ENCODE measurements around the gene GRPEL2.
A peak's percentile ranks its signal among the peaks of the same experiment; 100 is the strongest.

Gene GRPEL2

DNA sequence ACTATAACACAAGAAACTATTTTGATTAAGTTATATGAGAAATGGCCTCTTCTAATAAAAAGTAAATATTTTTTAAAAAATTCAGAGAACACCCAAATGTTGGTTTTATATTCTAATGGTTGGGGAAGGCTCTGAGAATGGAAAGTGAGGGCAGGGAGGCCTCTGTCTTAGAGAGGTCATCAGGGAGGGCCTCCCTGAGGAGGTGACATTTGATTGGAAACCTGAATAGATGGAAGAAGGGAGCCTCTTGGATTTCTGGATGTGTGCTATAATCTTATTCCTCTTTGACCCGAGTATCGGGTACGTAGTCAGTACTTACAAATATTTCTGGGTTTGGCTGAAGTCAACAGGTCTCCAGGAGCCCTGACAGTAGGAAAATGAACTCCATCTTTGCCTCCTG is 26.1 kb upstream of the GRPEL2 start:
- no peak for DNase-seq (ENCODE audit: low read depth, low spot score)

DNA sequence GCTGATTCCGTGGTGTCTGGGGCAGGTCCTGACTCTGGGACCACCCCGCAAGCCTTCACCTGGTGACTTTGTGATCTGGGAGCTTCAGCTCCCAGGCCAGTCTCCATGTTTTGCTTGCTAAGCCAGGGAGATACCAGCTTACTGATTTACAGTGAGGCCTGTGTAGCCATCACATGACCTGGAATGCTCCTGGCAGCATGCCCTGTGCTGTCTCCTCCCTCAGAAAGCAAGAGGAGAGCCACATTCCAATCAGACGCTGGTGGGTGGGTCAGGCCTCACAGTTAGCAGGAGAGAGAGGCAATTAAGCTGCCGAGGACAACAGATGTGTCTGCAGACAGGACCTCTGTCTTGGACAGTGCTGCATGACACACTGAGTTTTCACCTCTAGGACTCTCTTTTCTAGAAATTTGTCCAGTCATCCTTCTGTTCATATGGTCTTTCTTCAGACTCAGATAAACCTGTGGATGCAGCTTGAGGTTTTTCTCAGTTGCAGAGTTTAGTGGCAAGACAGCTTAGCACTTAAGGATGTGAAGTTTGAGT is 24.4 kb upstream of the GRPEL2 start:
- DNase-seq (ENCODE audit: low read depth, low spot score) = peak; percentile 89

DNA sequence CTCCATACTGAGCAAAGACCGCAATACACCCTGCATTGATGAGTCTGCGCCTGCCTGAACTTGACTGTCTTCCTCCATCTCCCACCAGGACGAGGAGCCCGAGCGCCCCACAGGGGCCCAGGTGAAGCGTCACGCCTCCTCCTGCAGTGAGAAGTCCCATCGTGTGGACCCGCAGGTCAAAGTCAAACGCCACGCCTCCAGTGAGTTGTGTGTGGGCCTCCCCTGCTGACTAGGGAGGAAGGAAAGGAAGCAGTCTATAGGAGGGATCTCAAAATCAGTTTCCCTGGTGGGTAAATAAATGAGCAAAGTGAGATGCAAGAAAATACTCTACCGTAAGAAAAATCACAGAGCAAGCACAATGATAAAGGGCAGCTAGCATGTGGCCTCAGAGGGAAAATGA is 22.8 kb upstream of the GRPEL2 start:
- DNase-seq (ENCODE audit: low read depth, low spot score) = no peak

DNA sequence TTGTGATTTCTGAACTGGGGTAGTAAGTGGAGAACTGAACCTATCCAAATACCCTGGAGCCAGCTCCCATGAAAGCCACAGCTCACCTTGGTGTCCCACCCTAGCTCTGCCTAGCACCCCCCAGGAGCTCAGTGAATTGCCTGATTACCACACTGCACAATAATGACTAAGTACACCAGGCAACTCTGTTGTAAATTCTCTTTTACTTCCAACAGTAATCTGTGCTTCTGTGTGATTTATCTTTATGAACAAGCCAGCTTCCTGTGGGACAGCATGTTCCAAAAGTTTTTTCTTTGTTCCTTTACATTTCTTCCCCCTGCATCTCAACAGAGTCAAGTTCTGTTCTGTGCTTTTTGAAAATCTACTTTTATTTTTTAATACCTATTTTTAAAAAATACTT is 22.1 kb upstream of the GRPEL2 start:
- no peak for DNase-seq (ENCODE audit: low read depth, low spot score)

DNA sequence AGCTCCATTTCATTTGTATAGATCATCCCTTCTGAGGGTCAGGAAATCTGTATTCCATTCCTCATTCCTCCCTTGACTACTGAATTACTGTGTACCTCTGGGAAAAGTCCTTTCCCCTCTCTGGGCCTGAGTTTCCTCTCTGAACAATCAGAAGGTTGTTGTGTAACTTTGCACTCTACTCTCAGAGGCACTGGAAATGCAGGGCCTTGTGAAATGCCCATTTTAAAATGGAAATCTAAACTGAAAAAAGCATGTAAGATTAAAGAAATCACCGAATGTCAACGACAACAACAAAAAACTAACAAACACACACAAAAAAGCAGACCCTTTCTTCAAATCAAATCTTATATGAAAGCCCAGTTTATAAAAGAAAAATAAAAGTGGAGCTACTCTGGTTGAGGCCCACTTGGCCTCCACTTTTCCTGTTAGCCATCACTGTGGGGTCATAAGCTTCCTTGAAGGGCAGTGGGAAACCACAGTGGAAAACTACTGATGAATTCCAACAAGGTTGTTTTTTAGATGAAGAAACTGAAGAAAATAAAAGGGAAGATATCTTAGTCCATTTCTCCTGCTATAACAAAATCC is 21.6 kb upstream of the GRPEL2 start:
- no peak for DNase-seq (ENCODE audit: low read depth, low spot score)

DNA sequence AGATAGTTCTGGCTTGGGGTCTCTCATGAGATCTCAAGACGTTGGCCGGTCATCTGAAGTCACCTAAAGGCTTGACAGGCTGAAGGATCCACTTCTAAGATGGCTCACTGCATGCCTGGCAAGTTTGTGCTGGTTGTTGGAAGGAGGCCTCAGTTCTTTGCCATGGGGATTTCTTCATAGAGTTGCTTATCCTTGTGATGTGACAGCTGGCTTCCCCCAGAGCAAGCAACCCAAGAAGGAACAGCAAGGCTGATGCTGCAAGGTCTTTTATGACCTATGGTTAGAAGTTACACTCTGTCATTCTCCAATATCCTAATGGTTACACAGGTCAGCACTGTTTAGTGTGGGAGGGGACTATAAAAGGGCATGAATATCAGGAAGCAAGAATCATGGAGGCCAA is 20.7 kb upstream of the GRPEL2 start:
- DNase-seq (ENCODE audit: low read depth, low spot score) = no peak

DNA sequence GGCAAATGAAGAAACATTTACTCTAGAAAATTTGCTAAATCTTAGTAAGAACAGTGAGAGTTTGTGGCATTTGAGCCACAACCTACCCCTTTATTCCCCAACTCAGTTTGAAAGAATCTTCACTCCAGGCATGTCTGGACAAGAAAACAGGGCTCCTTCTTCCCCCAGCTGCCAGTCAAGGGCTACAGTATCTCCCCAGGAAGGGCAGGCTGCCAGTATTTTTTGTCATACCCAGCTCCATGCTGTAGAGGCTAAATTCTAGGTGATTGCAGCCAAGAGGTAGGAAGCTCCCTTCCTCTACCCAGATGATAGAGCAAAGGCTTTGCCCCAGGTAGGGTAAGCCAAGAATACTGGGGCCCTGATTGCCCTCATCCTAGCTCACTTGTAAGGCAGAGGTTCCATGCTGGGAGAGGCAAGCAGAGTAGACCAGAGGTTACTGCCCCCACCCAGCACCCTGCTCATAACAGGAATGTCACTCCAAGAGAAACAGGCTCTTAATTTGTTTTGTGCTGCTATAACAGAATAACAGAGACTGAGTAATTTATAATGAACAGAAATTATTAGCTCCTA is 20.0 kb upstream of the GRPEL2 start:
- DNase-seq (ENCODE audit: low read depth, low spot score) = no peak

DNA sequence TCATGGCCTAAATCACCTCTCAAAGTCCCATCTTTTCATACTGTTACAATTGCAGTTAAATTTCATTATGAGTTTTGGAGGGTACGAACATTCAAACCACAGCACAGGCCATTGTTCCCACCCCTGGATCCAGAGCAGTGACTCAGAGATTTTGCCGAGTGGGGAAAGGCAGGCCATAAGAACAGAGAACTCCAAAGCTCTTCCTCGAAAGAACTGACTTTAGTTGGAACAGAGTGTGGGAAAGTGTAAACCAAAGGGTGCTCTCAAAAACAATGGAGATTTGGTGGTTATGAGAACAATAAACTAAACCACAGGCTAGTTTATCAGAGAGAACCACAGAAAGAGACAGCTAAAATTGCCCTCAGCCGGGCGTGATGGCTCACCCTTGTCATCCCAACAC is 19.4 kb upstream of the GRPEL2 start:
- no peak for DNase-seq (ENCODE audit: low read depth, low spot score)

DNA sequence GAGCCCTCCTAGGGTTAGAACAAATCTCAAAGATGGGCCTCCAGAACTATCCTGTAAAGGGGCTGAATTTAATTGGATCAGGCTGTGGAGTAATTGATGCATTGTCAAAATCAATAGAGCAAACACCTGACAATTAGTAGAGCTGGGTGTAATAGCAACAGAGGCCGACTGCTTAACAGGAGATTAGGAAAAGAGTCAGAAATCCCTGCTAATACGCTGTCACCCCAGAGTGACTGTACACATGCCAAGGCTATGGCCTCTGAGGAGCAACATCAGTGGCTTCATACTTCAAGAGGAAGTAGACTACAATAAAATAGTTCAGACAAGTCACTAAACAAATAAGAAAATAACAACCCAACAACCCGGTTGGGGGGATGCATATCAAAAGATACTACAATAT is 18.7 kb upstream of the GRPEL2 start:
- DNase-seq (ENCODE audit: low read depth, low spot score) = no peak

DNA sequence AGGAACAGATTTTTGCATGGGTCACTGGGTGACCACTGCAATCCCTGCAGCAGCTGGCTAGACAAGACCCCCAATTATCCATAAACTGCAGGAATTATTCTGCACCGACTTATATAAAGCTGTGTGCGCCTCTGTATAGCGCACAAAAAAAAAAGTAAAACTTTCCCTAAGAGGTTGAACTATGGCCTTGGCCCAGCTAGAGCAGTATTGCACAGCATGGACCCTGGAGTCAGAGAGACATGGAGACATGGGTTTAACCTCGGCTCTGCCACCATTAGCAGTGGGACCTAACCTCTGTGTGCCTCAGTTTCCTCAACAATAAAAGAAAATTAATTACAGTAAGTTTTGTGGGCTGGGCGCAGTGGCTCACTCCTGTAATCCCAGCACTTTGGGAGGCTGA is 17.1 kb upstream of the GRPEL2 start:
- no peak for DNase-seq (ENCODE audit: low read depth, low spot score)

DNA sequence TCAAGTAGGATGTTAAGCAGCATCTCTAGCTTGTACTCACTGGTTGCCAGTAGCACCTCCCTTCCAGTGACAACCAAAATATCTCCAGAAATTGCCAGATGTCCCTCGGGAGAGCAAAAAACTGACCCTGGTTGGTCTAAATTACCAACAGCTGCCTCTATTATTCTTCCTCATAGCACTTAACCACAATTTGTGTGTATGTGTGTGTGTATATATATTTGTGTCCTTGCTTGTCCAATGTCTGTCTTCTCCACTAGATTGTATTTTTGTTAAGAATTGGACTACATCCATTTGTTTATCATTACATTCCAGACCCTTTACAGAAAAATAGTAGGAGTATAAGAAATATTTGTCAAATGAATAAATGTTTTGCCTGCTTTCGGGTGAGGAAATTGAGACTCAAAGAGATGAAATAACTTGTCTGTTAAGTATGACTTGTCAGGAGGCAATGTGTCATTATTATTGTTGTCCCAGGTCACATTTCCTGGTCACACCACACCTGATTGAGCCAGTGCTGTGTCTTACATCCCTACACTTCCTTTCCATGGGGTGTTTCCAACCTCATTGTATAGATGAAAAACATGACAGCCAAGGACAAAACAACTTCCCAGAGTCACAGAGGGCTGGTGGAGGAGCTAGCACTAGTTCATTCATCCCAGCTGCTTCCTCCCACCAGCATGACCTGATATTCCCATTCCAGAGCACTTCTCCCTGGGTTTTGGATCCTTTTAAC is 11.4 kb upstream of the GRPEL2 start:
- no peak for DNase-seq (ENCODE audit: low read depth, low spot score)

DNA sequence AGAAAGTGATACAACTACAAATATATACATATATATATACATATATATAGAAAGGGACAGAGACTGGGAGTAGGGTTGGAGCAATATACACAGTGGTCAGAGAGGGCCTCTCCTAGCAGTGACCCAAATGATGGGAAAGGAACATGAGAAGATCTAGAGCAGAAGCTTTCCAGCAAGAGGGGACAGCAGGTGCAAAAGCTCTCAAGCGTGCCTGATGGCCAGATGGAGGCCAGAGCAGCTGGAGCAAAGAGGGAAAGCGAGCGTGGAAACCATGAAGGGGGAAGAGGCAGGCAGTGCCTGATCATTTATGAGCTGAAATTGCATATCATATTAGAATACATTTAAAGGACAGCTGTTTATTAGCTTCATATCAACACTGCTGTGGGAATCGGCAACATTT is 7.6 kb upstream of the GRPEL2 start:
- DNase-seq (ENCODE audit: low read depth, low spot score) = no peak

DNA sequence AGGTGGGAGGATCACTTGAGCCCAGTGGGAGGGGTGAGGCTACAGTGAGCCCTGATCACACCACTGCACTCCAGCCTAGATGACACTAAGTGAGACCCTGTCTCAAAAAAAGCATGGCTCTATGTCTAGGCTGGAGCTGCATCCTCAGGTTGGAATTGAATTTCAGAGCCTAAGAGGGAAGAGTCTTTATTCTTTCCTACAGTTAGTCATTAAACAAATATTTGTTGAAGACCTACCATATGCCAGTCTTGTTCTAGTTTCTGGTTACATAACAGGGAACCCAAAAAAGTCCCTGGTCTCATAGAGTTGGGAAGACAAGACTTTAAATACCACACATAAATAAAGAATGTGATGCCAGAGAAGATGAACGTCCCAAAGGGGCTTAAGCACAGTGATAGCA is 6.9 kb upstream of the GRPEL2 start:
- no peak for DNase-seq (ENCODE audit: low read depth, low spot score)

DNA sequence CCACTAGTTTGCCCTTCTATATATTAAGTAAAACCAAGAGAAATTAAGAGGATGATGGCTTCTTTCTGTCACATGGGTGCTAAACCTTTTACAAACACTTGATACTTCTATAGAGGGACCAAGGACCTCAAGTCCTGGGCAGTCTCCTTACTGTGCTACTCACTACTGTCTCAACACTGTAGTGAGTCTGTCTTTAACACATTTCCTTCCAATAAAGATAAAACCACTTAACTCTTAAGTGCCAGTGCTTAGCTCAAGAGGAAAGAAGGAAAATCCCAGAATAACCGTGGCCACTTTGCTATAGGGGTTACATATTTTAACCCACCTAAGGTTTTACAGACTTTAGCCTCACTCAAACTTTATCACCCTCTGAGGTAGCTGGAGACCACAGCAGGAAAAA is 4.4 kb upstream of the GRPEL2 start:
- no peak for DNase-seq (ENCODE audit: low read depth, low spot score)

DNA sequence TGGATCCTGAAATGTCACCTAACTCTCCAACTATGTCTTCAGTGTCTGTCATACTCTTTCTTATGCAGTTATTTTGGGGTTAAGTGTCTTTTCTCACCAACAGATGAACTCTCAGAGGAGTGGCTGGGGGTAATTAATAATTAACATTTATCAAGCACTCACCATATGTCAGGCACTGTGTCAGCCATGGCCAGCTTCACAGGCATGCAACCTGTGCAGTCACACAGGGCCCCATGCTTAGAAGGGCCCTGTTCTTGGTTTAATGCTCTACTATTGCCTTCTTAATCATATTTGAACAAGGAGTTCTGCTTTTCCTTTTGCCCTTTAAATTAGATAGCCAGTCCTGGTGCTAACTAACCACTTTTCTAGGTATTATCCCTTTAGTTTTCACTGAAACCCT is 3.4 kb upstream of the GRPEL2 start:
- DNase-seq (ENCODE audit: low read depth, low spot score) = no peak

DNA sequence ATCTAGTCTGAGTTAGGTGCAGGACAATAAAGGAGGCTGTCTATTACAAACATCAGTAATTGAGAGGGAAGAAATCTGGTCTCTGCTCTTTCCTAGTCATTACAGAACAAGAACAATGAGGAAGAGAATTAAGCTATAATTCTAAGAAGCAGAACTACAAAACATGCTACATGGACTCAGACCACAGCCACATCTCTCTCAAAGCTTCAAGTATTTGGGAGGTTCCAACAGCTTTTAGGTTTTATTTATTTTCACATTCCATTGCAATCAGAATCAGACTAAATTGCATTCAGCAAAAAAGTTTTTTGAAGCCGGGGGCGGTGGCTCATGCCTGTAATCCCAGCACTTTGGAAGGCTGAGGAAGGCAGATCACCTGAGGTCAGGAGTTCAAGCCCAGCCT is 1.1 kb upstream of the GRPEL2 start:
- no peak for DNase-seq (ENCODE audit: low read depth, low spot score)

DNA sequence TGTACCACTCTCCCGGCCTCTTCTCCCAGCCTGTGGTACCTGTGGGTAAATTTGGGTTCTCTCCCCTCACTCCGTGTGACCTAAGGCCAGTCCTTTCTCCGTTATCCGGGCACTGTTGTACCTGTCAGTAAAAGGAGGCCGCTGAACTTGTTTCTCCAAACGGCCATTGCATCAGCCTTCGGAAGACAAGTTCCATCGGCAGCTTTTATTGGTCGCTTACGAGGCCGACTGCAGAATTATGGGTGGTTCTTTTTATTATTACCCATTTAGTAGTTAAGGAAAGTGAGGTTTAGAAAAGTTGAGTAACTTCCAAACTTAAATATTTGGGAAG is 558 bp downstream of the GRPEL2 start:
- DNase-seq (ENCODE audit: low read depth, low spot score) = no peak

DNA sequence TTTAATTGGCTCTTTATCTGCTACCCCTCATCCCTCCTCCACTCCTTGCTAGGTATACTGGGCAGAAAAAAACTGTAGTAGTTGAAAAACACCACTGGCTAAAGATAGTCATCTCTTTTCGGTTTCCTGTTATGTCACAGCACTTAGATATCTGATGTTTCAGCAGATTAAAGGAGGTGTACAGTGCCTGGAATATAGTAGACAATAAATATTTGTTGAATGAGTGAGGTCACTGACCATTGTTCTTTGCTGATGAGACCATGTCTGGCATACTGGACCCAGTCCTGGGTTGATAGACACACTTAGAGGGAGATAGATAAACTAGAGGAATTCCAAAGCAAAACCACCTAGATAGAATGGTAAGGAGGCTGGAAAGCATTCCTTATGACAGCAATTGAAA is 3.2 kb downstream of the GRPEL2 start:
- DNase-seq (ENCODE audit: low read depth, low spot score) = no peak

DNA sequence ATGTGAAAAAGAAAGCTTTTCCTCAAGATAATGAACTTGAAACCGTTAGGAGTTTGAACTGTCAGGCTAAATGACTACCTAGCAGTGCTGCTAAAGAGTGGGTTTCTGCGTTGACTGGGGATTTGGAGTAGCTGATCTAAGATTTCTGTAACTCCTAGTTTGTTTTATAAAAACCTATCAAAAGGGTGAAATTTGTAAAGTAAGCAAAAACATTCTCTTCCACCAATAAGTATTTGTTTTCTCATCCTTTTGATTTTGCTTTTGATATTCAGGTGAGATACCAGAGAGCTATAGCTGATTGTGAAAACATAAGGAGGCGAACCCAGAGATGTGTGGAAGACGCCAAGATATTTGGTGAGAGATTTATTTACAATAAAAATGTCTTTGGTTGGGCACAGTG is 4.1 kb downstream of the GRPEL2 start:
- no peak for DNase-seq (ENCODE audit: low read depth, low spot score)

DNA sequence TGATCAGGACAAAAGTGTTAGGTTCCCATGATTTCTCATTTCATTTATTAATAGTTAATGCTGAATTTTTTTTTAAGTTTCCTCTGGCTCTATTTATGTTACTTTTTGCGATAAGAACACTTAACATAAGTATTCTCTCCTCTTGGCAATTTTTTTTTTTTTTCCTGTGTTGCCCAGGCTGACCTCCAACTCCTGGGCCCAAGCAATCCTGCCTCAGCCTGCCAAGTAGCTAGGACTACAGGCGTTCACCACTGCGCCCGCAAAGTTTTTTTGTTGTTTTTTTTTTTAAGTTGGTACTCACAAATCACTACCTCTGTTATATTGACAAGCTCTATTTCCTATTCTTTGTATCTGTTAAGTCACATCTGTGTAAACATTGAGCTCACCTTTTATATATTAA is 6.9 kb downstream of the GRPEL2 start:
- no peak for DNase-seq (ENCODE audit: low read depth, low spot score)

DNA sequence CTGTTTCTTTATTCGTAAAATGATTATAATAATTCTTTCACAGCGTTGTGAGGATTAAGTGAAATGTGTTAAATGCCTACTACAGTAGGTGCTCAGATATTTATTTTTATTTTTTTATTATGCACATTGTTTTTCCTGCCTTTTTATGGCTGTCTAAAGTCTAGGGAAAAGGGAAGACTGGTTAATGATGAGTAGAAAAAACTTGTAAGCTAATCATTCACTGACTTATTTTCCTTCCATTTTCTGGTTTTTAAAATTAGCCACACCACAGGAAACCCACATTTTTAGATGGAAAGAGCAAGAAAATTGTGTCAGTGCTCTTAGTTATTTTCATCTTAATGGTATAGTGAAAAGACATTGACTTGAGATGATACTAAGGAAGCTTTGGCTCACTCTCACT is 8.6 kb downstream of the GRPEL2 start:
- DNase-seq (ENCODE audit: low read depth, low spot score) = no peak

DNA sequence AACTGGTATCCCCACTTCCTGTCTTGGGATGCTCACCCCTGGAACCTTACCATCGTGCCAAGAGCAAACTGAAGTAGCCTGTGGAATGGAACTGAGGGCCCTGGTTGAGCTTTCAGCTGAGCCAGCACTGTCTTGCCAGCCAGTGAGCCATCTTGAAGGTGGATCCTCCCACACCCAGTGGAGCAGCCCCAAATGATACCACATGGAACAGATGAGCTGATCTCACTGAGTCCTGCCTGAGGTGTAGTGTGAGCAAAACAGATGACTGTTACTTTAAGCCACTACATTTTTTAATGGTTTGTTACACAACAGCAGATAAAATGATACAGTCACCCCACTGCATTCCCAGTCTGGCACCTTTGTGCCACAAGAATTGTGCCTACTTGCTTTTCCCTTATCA is 10.4 kb downstream of the GRPEL2 start:
- no peak for DNase-seq (ENCODE audit: low read depth, low spot score)

DNA sequence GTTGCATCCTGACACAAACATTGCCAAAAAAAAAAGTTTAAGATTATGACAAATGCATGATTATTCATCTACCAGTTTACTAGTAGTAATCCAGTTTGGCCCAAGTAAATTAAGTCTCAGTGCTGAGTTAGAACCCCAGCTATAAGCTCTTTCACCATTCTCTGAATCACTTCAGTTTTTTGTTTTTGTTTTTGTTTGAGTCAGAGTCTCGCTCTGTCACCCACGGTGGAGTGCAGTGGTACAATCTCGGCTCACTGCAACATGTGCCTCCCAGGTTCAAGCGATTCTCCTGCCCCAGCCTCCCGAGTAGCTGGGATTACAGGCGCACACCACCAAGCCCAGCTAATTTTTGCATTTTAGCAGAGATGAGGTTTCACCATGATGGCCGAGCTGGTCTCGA is 11.1 kb downstream of the GRPEL2 start:
- DNase-seq (ENCODE audit: low read depth, low spot score) = no peak

Measured in ELF-1 (cell line).